ENCODE results near the gene GTF2H4.
"Not testable (repeated sequence)": the region's sequence is repeated elsewhere in the genome, so short reads cannot be mapped to it uniquely, and the experiment has no call there.

The GTF2H4 gene

DNA sequence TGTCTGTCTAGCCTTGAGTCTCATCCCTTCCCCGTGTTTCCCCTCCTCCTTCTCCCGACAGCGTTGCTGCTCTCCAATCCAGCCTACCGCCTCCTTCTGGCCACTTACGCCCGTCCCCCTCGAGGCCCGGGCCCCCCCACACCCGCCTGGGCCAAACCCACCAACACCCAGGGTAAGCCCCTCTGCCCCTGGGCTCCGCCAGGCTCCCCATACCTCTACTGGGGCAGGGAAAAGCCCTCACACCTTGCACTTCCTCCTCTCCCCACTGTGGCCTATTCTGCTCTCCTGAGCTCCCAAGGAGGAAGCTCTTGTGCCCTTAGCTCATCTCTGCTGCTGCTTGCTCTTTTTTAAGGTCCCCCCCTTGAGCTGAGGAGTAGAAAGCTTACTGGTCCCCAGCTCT lies 12.7 kb upstream of the GTF2H4 start:
- no peak for DNase-seq

DNA sequence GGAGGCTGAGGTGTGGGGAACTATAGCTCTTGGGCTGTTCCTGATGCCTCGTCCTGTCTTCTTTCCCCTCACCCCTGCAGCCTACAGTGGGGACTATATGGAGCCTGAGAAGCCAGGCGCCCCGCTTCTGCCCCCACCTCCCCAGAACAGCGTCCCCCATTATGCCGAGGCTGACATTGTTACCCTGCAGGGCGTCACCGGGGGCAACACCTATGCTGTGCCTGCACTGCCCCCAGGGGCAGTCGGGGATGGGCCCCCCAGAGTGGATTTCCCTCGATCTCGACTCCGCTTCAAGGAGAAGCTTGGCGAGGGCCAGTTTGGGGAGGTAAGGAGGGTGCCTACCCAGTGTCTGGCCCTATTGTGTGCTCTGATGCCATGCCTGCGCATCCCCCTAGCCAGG lies 11.5 kb upstream of the GTF2H4 start:
- DNase-seq: no peak

DNA sequence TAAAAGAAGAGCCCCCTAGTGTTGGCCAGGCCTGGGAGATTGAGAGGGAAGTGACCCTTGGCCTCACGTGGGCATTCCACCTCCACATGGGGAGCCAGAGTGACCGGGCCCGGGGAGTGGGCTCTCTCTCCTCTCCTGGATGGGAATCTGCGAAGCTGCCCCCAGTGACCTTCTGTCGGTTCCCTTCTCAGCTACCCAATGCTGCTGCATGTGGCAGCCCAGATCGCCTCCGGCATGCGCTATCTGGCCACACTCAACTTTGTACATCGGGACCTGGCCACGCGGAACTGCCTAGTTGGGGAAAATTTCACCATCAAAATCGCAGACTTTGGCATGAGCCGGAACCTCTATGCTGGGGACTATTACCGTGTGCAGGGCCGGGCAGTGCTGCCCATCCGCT lies 10.1 kb upstream of the GTF2H4 start:
- no peak for DNase-seq

DNA sequence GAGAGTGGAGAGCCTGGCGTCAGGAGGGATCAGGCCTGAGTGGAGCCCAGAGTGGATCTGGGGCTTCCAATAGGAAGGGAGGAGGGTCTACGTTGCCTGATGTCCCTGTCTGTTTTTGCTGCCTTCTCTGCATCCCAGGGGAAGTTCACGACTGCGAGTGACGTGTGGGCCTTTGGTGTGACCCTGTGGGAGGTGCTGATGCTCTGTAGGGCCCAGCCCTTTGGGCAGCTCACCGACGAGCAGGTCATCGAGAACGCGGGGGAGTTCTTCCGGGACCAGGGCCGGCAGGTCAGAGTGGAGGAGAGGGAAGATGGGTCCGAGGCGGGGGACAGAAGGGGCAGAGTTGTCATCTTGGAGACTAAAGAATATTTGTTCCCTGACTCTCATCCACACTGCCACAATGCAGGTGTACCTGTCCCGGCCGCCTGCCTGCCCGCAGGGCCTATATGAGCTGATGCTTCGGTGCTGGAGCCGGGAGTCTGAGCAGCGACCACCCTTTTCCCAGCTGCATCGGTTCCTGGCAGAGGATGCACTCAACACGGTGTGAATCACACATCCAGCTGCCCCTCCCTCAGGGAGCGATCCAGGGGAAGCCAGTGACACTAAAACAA lies 9.2 kb upstream of the GTF2H4 start:
- no peak for DNase-seq

DNA sequence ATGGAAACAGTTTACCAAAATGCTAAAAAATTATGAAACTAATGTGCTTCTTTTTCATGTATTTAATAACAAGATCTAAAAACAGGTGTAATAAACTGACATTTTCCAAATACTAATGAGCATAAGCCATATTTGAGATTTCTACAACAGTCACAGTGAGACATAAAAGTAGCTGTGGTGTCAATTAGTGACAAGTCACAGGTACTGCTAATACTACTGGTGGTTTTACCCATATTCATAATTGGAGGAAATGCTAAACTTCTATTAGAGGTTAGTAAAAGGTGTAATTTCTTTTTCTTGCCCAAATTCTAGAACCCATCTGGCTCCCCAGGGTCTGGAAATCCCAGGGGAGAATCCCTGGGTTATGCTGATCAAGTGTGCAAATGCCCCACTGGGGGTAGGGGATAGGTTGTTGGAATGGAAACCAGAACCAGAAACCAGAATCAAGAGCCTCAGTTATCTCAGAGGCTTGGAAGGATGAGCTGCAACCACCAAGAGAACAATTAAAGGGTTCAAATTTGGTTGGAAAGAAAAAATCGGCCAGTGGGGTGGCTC lies 7.1 kb upstream of the GTF2H4 start:
- no peak for DNase-seq

DNA sequence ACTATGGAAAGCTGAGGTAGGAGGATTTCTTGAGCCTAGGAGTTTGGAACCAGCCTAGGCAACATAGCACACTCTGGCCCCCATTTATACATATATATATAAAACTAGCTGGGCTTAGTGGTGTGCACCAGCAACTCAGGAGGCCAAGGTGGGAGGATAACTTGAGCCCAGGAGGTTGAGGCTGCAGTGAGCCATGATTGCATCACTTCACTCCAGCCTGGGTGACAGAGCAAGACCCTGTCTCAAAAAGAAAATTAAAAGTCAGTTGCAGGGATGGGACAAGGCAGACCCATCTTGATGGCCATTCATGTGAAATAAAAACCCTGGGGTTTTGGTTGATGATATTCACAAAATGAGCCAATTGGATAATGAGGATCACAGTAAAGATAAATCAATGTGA lies 6.6 kb upstream of the GTF2H4 start:
- DNase-seq: no peak

DNA sequence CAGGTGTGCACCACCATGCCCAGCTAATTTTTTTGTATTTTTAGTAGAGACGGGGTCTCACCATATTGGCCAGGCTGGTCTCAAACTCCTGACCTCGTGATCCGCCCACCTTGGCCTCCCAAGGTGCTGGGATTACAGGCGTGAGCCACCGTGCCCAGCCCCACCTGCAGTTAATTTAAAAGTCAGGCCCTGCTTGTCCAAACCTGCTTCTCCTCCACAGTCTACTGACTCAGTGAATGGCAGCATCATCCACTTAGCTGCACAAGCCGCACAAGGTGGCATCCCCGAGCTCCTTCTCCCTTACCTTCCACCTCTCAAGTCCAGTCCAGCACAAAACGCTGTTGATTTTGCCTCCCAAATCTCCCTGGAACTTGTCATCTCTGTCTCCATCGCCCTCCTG lies 5.8 kb upstream of the GTF2H4 start:
- DNase-seq: not testable (repeated sequence)

DNA sequence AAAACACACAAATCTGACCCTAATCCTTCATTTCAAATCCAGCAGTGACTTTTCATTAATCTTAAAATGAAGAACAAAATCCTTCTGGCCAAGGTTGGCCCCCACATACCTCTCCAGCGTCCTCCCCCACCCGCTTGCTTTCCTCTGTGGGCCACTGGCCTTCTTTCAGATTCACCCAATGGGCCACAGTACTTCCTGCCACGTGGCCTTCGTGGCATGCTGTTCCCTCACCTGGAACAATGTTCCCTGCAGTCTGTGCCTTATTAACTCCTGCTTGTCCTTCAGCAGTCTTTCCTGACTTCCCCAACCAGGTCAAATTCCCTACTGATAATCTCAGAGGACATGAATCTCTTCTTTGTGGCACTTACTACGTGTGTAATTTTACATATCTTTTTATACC lies 5.3 kb upstream of the GTF2H4 start:
- no peak for DNase-seq

DNA sequence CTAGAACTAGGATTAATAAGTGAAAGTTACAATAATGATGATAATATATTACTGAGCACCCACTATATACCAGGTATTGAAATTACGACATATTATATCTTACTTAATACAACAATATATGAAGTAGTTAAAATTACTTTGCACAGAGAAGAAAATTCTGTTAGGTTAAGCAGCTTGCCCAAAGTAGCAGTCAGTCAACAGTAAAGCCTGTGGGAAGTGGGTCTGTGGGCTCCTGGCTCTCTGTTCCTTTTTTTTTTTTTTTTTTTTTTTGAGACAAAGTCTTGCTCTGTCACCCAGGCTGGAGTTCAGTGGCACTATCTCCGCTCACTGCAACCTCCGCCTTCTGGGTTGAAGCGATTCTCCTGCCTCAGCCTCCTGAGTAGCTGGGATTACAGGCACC lies 4.8 kb upstream of the GTF2H4 start:
- DNase-seq: no peak

DNA sequence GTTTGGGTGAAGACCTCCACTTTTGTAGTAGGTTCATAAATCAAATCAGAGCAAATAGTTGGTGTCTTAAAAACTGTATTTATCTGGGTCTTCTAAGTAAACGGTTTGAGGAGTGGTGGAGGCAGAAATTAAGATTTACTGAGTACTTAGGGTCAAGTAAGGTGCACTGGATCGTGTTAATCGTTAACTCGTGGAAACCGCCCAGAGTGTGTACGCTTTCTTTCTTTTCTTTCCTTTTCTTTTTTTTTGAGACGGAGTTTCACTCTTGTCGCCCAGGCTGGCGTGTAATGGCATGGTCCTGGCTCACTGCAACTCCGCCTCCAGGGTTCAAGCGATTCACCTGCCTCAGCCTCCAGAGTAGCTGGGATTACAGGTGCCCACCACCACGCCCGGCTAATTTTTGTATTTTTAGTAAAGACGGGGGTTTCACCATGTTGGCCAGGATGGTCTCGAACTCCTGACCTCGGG lies 683 bp upstream of the GTF2H4 start:
- not testable (repeated sequence) for DNase-seq

DNA sequence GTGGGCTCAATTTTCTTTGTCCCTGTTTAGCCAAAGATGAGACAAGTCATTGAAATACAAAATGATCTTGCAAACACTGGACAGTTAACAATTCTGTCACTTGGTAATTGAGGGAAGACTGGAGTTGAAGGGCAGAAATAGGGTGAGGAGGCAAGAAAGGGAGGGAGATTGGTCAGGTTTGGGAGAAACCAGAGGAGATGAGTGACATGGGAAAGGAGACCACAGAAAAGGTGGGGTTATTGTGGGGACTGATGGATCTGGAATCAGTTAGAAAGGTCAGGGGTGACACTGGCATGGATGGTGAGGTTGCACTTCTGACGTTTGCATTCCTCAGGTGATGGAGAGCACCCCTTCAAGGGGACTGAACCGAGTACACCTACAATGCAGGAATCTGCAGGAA lies 693 bp downstream of the GTF2H4 start:
- no peak for DNase-seq

DNA sequence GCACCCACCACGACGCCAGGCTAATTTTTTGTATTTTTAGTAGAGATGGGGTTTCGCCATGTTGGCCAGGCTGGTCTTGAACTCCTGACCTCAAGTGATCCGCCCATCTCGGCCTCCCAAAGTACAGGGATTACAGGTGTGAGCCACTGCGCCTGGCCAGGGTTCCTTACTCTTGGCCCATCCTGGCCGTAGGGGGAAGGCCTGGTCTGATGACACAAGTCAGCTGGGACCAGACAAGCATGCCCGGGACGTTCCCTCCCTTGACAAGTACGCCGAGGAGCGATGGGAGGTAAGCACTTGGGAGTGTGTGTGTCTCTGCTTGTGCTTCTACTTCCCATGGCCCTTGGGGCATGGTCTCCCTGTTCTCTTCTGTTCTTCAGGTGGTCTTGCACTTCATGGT lies 2.5 kb downstream of the GTF2H4 start:
- not testable (repeated sequence) for DNase-seq

DNA sequence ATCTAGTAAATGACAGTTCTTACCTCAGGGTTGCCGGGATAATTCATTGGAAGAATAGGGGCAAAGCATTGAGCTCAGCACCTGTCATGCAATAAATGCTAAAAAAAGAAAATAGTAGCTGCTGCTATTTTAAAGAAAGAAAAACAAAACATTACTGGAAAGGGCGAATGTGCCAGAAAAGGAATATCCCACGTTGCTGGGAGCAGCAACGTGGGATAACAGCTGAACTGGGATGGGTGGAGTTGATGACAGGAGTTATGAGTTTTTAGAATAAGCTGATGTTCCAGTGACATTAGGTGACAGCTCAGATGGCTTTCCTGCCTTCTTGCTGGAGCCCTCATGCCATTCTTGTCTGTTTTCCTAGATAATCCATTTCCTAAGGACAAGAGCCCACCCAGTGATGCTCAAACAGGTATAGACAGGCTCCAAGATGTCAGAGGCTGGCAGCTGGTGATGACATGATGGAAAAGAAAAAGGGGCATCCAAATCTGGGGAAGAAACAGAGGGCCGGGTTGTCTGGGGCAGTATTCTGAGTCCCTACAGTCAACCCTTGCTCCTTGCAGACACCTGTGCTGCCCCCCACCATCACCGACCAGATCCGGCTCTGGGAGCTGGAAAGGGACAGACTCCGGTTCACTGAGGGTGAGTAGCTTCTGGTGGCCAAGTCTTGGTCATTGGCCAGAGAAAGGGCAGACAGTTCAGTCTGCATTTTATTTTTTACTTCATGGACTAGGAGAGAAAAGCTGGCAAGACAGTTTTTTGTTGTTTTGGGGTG lies 4.9 kb downstream of the GTF2H4 start:
- no peak for DNase-seq

DNA sequence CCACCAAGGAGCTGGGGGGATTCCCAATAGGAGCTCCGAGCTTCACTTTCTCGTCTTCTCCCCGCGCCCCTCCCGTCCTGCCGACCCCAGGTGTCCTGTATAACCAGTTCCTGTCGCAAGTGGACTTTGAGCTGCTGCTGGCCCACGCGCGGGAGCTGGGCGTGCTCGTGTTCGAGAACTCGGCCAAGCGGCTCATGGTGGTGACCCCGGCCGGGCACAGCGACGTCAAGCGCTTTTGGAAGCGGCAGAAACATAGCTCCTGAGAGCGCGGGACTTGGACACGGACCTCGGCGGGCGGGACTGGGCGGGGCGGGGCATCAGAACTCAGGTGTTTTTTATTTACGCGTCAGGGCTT lies 5.7 kb downstream of the GTF2H4 start:
- DNase-seq: no peak

DNA sequence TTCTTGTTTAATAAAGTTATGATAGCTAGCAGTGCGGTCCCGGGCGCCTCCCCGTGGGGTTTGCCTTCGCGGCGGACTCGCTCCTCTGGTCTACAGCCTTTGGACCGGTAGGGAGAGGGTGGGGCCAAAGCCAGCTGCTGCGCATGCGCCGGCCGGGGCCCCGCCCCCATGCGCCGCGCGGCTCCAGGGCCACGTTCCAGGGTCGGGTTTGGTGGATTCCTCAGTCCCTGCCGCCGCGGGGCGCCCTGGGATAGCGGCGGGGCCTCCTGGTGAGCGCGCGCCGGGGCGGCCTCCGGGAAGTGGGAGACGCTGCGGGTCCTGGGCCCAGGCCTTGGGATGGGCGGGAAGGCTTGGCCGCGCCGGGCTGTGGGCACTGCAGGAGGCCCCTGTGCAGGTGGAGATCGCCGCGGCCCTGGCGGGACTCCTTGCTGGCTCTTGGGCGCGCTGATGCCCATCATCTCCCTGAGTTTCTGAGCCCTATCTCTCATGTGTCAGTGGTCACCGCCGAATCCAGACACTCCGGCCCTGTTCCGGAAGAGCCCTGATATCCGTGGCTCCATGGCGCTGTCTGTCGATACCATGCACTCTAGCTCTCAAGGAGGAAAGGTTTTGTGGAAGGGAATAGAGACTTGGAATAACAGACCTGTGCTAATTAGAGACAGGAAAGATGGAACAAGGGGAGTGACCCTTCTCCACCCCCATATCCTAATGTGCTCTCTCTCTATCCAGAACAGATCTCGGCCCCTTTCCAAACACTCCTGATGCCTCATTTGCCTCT lies 6.3 kb downstream of the GTF2H4 start, which contains the start of gene VARS2:
Gene VARS2 (plus strand): TSS at position 163 of the 778 bp plus-strand sequence. CDS start 599 bp downstream, at position 762.
- DNase-seq: peak; percentile 37

DNA sequence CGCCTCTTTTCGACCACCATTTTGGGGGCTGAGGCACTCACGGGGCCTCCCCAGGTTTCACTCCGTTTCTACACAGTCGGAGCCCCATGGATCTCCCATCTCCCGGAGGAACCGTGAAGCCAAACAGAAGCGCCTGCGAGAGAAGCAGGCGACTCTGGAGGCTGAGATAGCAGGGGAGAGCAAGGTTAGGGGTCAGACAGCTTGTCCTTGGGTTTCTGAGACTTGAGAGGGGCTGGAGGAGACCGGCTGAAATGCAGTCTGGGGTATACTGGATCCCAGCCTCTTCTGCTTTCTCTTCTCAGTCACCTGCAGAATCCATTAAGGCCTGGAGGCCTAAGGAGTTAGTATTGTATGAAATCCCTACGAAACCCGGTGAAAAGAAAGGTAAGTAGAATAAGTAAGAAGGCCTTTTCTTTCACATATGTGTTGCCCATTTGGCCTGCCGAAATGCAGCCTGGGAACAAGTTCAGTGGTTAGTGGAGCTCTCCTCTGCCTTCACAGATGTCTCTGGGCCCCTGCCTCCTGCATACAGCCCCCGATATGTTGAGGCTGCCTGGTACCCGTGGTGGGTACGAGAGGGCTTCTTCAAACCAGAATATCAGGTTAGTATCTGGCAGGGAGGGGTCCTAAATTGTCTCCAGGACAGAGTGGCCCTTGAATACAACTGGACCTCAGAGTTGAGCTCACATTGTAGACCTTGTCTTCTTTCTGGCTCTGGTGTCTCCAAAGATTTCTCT lies 7.0 kb downstream of the GTF2H4 start:
- no peak for DNase-seq

DNA sequence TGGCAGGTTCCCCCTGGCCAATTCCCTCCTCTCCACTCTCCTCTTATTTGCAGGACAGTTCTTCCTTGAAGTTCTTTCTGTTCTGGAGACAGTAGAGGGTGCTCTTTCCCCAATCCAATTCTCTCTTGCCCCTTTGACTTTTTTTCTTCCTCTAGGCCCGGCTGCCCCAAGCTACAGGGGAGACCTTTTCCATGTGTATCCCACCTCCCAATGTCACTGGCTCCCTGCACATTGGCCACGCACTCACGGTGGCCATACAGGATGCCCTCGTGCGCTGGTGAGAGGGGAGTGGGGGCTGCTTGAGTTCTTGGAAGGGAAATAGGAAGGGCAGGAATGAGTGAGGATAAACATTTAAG lies 7.6 kb downstream of the GTF2H4 start:
- no peak for DNase-seq

DNA sequence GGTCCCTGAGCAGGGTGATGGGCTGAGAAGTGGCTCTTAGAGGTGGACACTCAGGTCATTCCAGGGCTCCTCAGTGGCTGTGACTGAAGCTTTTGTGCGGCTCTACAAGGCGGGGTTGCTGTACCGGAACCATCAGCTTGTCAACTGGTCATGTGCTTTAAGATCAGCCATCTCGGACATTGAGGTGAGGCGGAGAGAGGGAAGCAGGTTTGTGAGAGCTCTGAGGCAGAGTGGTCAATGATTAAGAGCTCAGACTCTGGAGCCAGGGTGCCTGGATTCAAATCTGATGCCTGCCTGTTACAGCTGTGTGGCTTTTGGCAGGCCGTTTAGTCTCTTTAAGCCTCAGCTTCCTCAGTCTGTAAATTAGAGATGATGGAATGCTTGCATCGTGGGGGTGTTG lies 9.0 kb downstream of the GTF2H4 start:
- DNase-seq: no peak

DNA sequence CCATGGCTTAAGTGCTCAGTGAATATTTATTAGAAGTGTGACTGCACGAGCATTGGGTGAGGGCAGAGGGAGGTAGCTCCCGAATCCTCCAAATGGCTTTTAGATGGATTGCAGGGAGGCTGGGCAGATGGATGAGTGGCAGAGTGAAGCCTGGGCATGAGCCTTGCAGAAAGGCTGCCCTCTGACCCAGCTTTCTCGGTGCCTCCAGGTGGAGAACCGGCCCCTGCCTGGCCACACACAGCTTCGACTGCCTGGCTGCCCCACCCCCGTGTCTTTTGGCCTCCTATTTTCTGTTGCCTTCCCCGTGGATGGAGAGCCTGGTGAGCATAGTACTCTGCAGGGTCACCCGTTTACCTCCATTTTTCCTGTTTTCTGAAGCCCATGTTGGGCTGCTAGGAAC lies 9.5 kb downstream of the GTF2H4 start:
- DNase-seq: no peak

DNA sequence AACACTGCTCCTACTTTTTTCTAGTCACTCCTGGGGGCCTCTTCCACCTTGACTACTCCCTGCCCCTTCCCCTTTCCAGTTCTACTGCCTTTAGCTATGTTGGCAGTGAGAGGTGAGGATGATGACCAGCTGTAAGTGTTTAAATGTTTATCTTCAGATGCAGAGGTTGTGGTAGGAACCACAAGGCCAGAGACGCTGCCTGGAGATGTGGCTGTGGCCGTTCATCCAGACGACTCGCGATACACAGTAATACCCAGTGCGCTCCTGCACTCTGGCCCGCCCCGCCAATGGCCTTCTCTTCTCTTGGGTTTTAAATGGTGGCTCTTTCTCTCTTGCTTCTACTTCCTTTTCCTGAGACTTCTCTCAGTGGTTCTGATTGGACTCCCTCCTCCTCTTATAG lies 10.7 kb downstream of the GTF2H4 start:
- DNase-seq: no peak

DNA sequence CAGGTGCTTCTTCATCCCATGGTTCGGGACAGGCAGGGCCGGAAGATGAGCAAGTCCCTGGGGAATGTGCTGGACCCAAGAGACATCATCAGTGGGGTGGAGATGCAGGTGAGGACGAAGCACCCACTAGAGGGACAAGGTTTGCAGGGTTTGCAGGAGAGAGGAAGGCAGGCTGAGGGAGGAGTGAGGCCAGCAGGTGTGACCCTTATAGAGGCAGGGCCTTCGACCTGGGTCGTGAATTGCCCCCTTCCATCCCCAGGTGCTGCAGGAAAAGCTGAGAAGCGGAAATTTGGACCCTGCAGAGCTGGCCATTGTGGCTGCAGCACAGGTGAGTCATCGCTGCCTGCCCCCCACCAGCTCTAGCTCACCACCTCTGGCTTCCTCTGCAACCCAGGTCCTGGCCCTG lies 14.4 kb downstream of the GTF2H4 start:
- no peak for DNase-seq

DNA sequence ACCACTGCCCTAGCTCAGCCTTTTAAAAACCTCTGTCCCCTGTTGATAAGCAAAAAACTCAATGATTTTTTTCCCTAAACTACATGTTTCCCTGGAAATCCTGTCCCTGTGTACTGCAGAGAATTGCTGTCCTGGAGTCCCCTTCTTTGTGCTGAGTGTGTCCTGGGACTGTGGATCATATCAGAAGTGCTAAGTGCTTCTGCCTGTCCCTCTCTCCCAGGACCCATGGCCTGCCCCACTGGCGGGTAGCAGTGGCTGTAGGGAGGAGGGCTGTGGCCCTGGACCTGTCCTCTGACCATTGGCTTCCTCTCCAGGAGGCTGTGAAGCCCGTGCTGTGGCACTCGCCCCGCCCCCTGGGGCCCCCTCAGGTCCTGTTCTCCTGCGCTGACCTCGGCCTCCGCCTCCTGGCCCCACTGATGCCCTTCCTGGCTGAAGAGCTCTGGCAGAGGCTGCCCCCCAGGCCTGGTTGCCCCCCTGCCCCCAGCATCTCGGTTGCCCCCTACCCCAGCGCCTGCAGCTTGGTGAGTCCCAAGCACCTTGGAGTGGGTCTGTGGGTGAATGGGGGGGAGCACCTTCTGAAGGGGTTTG lies 16.1 kb downstream of the GTF2H4 start:
- DNase-seq: not testable (repeated sequence)

DNA sequence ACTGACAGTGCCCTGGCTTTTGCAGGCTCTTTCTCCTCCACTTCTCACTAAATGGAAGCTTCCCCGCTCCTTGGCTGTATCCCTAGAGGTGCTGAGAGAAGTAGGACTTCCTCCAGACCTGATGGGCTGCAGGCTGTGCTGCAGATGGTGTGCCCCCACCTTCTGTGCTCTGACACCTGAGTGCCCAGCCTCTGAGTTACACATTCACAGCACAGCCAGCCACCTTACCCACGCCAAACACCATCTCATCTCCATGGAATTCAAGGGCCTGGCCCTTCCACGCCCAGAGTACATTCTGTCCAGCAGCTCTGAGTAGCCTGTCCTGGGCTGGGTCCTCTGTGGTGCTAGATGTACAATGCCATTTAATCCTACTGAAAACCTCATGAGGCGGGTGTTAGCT lies 18.6 kb downstream of the GTF2H4 start:
- DNase-seq: no peak
